NCI-H2171 treated with DMSO at 0.1 percent for 48 hours (cell line): ENCODE data around the gene DBH.
"Not testable (repeated sequence)": the region's sequence is repeated elsewhere in the genome, so short reads cannot be mapped to it uniquely, and the experiment has no call there.

ENCODE experiments used
- DNase-seq: peaks from one replicate; lab custom pipeline; 2025; lab: John Stamatoyannopoulos, UW

The DBH gene

DNA sequence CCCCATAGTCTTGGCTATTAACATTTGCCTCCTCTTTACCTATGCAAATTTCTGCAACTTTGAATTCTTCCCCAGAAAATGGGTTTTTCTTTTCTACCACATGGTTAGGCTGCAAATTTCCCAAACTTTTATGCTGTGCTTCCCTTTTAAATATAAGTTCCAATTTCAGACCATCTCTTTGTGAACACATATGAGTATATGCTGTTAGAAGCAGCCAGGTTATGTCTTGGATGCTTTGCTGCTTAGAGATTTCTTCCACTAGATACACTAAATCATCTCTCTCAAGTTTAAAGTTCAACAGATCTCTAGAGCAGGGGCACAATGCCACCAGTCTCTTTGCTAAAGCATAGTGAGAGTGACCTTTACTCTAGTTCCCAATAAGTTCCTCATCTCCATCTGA is 10.2 kb upstream of the DBH start:
- DNase-seq: not testable (repeated sequence)

GRCh38 chr9:133627341-133627740 is 8.8 kb upstream of the DBH start:
- DNase-seq: no peak

- no peak for DNase-seq
Measured at GRCh38 chr9:133628766-133629165, 7.4 kb upstream of the DBH start.

DNA sequence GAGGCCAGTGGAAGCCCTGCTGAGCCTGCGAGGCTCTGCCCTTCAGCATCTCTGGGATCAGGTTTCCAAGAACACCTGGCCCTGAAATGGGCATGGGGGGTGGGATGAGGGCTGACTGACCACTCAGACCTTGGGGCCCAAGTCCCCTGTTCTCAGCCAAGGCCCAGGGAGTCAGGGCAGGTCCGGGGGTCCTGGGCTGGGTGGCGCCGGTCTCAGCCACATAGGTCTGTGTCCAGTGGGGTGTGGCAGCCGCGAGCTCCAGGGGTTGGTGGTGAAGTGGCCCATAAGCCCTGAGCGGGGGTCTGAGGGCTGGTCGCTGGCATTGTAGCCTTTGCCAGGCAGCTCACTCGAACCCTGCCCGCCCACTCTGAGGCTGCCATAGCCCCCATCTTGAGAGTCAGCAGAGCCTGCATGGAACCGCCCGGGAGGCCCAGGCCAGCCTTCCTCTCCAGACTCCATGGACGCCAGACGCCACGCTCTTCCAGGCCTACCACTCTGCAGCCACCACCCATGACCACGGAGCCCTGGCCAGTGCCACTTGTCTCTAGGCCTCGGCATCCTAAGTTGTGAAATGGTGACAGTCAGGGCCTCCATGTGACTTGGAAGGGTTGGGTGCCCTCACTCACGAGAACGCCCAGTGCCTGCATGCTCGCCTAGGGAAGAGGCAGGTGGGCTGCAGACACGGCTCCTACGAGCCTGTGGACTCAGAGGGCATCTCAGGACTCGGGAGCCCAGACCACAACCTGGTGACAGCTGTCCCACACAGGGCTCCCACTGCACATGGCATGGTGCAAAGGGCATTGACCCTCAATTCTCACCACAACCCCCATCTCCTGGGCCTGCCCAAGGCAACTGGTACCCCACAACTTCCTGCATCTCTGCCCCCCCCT is 6.7 kb upstream of the DBH start:
- no peak for DNase-seq

- no peak for DNase-seq
Measured at GRCh38 chr9:133631111-133631510, 5.1 kb upstream of the DBH start.

DNA sequence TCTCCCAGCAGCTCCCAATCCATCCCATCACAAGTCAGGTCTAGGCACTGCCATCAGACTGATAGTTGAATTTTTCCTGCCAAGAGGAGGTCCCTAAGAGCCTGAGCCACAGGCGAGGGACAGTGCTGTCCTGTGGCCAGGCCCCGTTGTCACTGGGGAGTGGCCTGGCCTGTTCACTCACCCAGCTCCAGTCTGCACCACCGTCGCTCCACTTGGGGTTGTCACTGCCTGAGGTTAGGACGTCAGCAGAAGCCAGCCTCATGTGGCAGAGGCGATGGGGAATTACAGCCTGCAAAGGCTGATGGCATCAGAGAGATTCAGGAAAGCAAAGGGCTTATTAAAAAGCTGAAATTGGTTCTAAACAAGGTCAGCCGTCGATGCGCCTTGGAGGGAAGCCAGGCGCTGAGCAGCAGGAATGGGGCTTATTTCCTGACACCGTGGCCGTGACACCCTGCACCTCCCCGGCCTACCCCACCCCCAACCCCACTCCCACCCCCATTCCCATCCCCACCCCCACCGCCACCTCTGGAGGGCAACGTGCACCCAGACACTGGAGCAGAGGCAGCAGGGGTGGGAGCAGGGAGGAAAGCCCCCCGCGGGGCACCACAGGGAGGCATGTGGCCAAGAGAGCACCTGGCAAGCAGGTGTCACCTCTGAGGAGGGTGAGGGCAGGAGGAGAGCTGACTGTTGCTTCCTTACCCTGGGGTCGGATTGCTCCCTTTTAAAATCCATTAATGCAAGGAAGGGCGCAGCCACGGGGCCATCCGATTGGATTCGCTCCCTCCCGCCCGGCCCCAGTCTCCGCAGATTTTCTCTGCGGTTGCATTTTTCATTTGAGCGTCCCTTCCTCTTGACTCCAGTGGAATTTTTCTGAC is 3.1 kb upstream of the DBH start:
- peak; percentile 82 for DNase-seq

GRCh38 chr9:133633681-133634080 is 2.5 kb upstream of the DBH start:
- DNase-seq: no peak

GRCh38 chr9:133634081-133634691 is 2.0 kb upstream of the DBH start:
- peak; percentile 84 for DNase-seq

DNA sequence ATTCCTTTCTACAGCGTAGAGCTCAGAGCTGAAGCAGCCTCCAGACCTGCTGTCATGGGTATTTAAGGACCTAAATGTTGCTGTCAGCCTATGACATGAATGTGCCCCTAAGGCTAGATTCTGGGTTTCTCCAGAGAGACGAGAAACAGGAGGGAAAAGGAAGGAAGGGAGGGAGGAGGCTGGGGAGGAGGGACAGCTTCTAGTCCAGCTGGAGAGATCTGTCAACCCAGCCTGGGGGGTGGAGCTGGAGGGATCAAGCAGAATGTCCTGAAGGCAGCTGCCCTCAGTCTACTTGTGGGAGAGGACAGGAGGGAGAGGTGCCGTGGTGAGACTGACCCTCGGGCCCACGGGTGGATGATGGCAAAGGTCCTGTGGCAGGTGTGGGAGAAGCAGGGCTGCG is 1.1 kb upstream of the DBH start:
- DNase-seq: no peak

GRCh38 chr9:133636902-133637301 is 739 bp downstream of the DBH start:
- no peak for DNase-seq

GRCh38 chr9:133637451-133638055 is 1.4 kb downstream of the DBH start:
- no peak for DNase-seq

DNA sequence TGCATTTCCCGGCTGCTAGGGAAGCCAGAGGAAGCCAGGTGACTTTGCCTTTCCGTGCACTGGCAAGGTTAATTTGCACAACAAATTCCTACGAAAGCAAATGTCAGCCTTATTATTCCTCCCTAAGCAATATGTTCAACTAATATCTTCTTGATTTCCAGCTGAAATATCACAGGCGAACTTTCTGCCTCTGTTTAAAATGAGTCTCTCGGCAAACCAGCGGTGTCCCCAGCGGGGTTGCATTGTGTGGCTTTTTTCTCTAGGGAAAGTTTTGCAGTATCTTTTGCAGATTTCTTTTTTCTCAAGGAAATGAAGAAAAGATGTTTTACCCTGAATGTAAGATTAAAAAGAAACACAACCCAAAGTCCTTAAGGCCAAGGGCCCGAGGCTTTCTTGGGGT is 1.9 kb downstream of the DBH start:
- DNase-seq: peak; percentile 17

DNA sequence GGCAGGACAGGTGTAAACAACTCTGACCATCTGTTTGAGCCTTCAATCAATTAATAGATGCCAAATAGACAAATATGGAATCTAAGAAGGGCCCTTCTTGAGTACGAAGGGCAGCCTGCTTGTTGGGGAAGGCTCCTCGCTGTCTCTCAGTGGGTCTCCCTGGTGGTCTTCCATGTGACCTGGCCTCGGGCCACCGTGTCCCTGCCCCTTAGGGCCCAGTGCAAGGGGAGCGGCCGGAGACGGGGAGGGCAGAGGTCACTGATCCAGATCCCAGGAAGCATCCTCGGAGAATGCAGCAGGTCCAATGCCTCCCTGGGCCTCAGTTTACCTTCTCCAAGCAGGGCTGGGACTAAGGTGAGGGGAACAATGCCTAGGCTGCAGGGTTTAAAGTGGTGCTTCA is 2.5 kb downstream of the DBH start:
- no peak for DNase-seq

DNA sequence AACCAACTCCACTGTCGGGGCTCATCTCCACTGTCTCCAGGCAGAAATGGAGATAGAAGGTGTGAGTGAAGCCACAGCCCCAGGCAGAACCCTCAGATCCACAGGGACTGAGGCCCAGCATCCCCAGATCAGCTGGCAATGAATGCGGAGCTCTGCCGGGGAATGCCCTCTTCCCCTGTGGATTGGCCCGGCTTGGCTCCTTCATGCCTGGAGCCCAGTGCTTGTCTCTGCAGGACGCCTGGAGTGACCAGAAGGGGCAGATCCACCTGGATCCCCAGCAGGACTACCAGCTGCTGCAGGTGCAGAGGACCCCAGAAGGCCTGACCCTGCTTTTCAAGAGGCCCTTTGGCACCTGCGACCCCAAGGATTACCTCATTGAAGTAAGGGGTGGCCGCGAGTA is 3.5 kb downstream of the DBH start:
- DNase-seq: no peak

DNA sequence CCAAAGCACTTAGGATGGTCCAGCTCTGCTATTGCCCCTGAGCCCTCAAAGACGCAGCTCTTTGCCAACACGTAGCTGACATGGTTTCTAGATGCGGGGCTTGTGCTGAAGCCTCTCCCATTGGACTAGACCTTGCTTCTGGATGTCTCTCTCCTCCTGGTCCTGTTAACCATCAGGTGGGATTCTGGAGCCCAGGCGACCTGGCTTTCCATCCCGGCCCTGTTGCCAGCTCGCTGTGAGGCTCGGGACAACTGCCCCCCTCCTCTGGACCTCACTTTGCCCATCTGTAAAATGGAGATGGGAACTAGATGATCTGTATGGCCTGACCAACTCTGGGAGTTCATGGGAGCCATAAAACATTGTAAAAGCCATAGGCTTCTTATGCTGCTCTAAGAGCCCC is 4.0 kb downstream of the DBH start:
- no peak for DNase-seq

GRCh38 chr9:133640580-133641395 is 4.6 kb downstream of the DBH start:
- peak; percentile 83 for DNase-seq

- peak; percentile 38 for DNase-seq
Measured at GRCh38 chr9:133641396-133641655, 5.2 kb downstream of the DBH start.

DNA sequence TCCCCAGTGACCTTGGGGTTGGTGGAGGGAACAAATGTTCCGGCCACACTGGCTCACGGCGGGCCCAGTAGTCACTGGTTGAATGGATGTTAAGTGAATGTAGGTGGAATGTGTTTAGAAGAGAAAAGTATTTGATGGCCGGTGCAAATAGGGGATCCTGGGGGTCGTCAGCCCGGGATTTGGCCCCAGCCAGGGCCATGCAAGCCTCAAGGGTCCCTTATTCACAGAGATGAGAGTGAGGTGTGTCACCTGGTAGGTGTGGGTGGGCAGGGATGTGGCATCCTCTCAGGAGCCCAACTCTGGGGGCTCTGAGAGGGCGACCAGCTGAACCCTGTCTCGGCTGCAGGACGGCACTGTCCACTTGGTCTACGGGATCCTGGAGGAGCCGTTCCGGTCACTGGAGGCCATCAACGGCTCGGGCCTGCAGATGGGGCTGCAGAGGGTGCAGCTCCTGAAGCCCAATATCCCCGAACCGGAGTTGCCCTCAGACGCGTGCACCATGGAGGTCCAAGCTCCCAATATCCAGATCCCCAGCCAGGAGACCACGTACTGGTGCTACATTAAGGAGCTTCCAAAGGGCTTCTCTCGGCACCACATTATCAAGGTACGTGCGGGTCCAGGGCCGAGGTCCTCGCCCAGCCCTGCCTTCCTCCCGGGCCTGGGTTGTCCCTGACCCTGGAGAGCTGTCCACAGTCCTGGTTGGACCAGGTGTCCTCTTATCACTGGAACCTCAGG is 5.9 kb downstream of the DBH start:
- DNase-seq: no peak

GRCh38 chr9:133642708-133643361 is 6.7 kb downstream of the DBH start:
- no peak for DNase-seq

GRCh38 chr9:133643362-133643755 is 7.2 kb downstream of the DBH start:
- no peak for DNase-seq
